ENCODE results near the gene CENPB.

DNA sequence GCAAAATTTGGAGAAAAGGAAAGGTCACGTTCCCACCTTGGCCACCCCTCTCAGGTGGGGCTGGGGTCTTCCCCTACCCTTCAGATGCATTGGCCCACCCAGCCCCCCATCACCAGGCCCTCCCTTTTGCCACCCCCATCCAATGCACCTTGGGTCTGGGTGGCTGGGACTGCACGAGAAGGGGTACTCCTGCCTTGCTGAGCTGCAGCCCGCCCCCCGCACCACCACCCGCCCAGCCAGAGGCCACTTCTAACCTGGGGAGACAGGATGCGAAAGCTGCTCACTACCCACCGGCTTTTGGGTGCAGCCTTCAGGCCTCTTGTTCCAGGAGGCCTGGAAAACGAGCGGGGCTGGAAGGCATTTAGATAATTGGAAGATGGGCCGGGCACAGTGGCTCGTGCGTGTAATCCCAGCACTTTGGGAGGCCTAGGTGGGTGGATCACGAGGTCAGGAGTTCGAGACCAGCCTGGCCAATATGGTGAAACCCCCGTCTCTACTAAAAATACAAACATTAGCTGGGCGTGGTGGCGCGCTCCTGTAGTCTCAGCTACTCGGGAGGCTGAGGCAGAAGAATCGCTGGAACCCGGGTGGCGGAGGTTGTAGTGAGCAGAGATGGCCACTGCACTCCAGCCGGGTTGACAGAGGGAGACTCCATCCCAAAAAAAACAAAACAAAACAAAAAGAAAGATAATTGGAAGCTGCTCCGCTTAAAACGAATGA lies 8.3 kb upstream of the CENPB start:
- TF ChIP-seq RELB (IDR thresholded peaks at IDR 0.05; ENCODE audit: low read depth): no peak
- no peak for TF ChIP-seq POLR2AphosphoS2 (IDR thresholded peaks at IDR 0.05; ENCODE audit: low read depth, low read length)
- TF ChIP-seq NFYB (IDR thresholded peaks at IDR 0.05; ENCODE audit: insufficient read depth, low read depth, low read length): no peak
- no peak for TF ChIP-seq CTCF (IDR thresholded peaks at IDR 0.05 in 2 of 3, conservative IDR thresholded peaks at IDR 0.05 in 1 of 3; ENCODE audit: control insufficient read depth in 2 of 3, extremely low read depth in 1 of 3, insufficient read depth in 1 of 3, low read depth in 3 of 3, low read length in 3 of 3)
- TF ChIP-seq, protein P1, sequence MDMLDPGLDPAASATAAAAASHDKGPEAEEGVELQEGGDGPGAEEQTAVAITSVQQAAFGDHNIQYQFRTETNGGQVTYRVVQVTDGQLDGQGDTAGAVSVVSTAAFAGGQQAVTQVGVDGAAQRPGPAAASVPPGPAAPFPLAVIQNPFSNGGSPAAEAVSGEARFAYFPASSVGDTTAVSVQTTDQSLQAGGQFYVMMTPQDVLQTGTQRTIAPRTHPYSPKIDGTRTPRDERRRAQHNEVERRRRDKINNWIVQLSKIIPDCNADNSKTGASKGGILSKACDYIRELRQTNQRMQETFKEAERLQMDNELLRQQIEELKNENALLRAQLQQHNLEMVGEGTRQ (IDR thresholded peaks at IDR 0.05; ENCODE audit: borderline replicate concordance, low read depth, low read length): no peak
- TF ChIP-seq ATF3 (IDR thresholded peaks at IDR 0.05; ENCODE audit: borderline replicate concordance, extremely low read depth, low read depth, low read length): no peak
- TF ChIP-seq TCF7 (IDR thresholded peaks at IDR 0.05; ENCODE audit: borderline replicate concordance): no peak
- TF ChIP-seq BMI1 (IDR thresholded peaks at IDR 0.05; ENCODE audit: borderline replicate concordance): no peak
- no peak for TF ChIP-seq CHD2 (IDR thresholded peaks at IDR 0.05; ENCODE audit: borderline replicate concordance, low read depth, low read length)
- no peak for TF ChIP-seq BCL11A (IDR thresholded peaks at IDR 0.05; ENCODE audit: low read depth, low read length)
- TF ChIP-seq RFX5 (IDR thresholded peaks at IDR 0.05; ENCODE audit: low read depth, low read length): no peak
- TF ChIP-seq SIN3A (IDR thresholded peaks at IDR 0.05; ENCODE audit: low read depth, low read length): no peak
